ENCODE measurements around the gene DMBX1. TPM values are rescaled to one million over a fixed set of nuclear protein-coding genes. Genes with fewer than 3 reads are reported as not detected.
A peak's percentile ranks its signal among the peaks of the same experiment; 100 is the strongest.

Gene DMBX1
- total RNA-seq, 2 donors from 2014 or later = 5.7 to 16.6 TPM

GRCh38 chr1:46481961-46482360 lies 7.7 kb upstream of the DMBX1 start:
- no peak overlapping the region for H3K9ac ChIP-seq (ENCODE audit: extremely low read depth, low read length, poor library complexity, severe bottlenecking)
- no peak for DNase-seq
- H3K4me1 Mint-ChIP-seq = peaks cover 50% of the 10 kb centered on the region
- 81% methylated on average over 4 of the region's 4 CpGs; no CpG with 5 or more reads in 1 of the 2 experiments for WGBS, 2 experiments (ENCODE audit: insufficient coverage in 1 of 2, insufficient read length in 1 of 2)
- no peak overlapping the region for H3K4me3 ChIP-seq (ENCODE audit: low read length)
- peaks cover 92% of the 10 kb centered on the region for H3K27me3 Mint-ChIP-seq (ENCODE audit: insufficient read depth)
- H3K27ac Mint-ChIP-seq = no peak overlapping the region
- no peaks in the 10 kb centered on the region for H3K36me3 ChIP-seq (ENCODE audit: control insufficient read depth, insufficient read depth, low read length)
- H3K4me3 Mint-ChIP-seq = no peak overlapping the region
- H3K9me3 ChIP-seq (ENCODE audit: control insufficient read depth, low read length) = no peaks in the 10 kb centered on the region
- no peak for TF ChIP-seq CTCF (conservative IDR thresholded peaks at IDR 0.05)
- H3K27ac ChIP-seq (ENCODE audit: low read depth, low read length) = no peak overlapping the region
- H3K4me1 ChIP-seq (ENCODE audit: control insufficient read depth, insufficient read depth, low read length) = peaks cover 21% of the 10 kb centered on the region
- H3K9me3 Mint-ChIP-seq = no peaks in the 10 kb centered on the region
- no peaks in the 10 kb centered on the region for H3K36me3 Mint-ChIP-seq (ENCODE audit: low read depth)
- peaks cover 86% of the 10 kb centered on the region for H3K27me3 ChIP-seq (ENCODE audit: control insufficient read depth, insufficient read depth, low read length, poor library complexity, severe bottlenecking)

GRCh38 chr1:46483589-46483988 lies 6.0 kb upstream of the DMBX1 start:
- peaks cover 25% of the 10 kb centered on the region for H3K4me1 ChIP-seq (ENCODE audit: control insufficient read depth, insufficient read depth, low read length)
- H3K36me3 Mint-ChIP-seq (ENCODE audit: low read depth) = no peaks in the 10 kb centered on the region

GRCh38 chr1:46484783-46485490 lies 4.7 kb upstream of the DMBX1 start:
- Histone ChIP-seq H3K9me3 (ENCODE audit: control insufficient read depth, low read length) (no peaks in the 10 kb centered on the region), H3K27me3 (ENCODE audit: control insufficient read depth, insufficient read depth, low read length, poor library complexity, severe bottlenecking) (peaks cover 91% of the 10 kb centered on the region), H3K4me1 (ENCODE audit: control insufficient read depth, insufficient read depth, low read length) (peaks cover 14% of the 10 kb centered on the region), H3K9ac (ENCODE audit: extremely low read depth, low read length, poor library complexity, severe bottlenecking) (no peak overlapping the region), H3K4me3 (ENCODE audit: low read length) (no peak overlapping the region), H3K36me3 (ENCODE audit: control insufficient read depth, insufficient read depth, low read length) (no peaks in the 10 kb centered on the region), H3K27ac (ENCODE audit: low read depth, low read length) (no peak overlapping the region)
- TF ChIP-seq CTCF (conservative IDR thresholded peaks at IDR 0.05) = no peak
- WGBS, 2 experiments (ENCODE audit: insufficient coverage in 1 of 2, insufficient read length in 1 of 2) = 30 to 44% methylated on average over 7 to 14 of the region's 14 CpGs
- Mint-ChIP-seq H3K27ac (no peak overlapping the region), H3K9me3 (no peaks in the 10 kb centered on the region), H3K4me3 (peak overlapping the region; percentile 9), H3K4me1 (peaks cover 49% of the 10 kb centered on the region), H3K36me3 (ENCODE audit: low read depth) (no peaks in the 10 kb centered on the region), H3K27me3 (ENCODE audit: insufficient read depth) (peaks cover 96% of the 10 kb centered on the region)
- DNase-seq = peak; percentile 64

More at GRCh38 chr1:46483589-46483988, 6.0 kb upstream of the DMBX1 start:
- peaks cover 93% of the 10 kb centered on the region for H3K27me3 Mint-ChIP-seq (ENCODE audit: insufficient read depth)
- no peak overlapping the region for H3K27ac ChIP-seq (ENCODE audit: low read depth, low read length)
- H3K9me3 Mint-ChIP-seq = no peaks in the 10 kb centered on the region
- H3K4me1 Mint-ChIP-seq = peaks cover 48% of the 10 kb centered on the region
- DNase-seq = no peak
- WGBS, 2 experiments (ENCODE audit: insufficient coverage in 1 of 2, insufficient read length in 1 of 2) = 94 to 95% methylated on average over 9 to 12 of the region's 12 CpGs
- no peak overlapping the region for H3K4me3 Mint-ChIP-seq
- H3K27me3 ChIP-seq (ENCODE audit: control insufficient read depth, insufficient read depth, low read length, poor library complexity, severe bottlenecking) = peaks cover 88% of the 10 kb centered on the region
- H3K4me3 ChIP-seq (ENCODE audit: low read length) = no peak overlapping the region
- H3K27ac Mint-ChIP-seq = no peak overlapping the region
- H3K9ac ChIP-seq (ENCODE audit: extremely low read depth, low read length, poor library complexity, severe bottlenecking) = no peak overlapping the region
- no peaks in the 10 kb centered on the region for H3K36me3 ChIP-seq (ENCODE audit: control insufficient read depth, insufficient read depth, low read length)
- no peak for TF ChIP-seq CTCF (conservative IDR thresholded peaks at IDR 0.05)
- H3K9me3 ChIP-seq (ENCODE audit: control insufficient read depth, low read length) = no peaks in the 10 kb centered on the region

Measured in endodermal cell (in vitro differentiated cells).